GM18870 (cell line): ENCODE measurements around the gene TRAF3IP1.
A peak's percentile ranks its signal among the peaks of the same experiment; 100 is the strongest.

ENCODE experiments used
- ATAC-seq: cut with Tn5 transposase; IDR thresholded peaks from one replicate; pipeline ENCODE4 v1.9.1; 2021; ENCODE audit warnings: moderate library complexity; ENCODE audit not compliant: unreplicated experiment

The TRAF3IP1 gene

DNA sequence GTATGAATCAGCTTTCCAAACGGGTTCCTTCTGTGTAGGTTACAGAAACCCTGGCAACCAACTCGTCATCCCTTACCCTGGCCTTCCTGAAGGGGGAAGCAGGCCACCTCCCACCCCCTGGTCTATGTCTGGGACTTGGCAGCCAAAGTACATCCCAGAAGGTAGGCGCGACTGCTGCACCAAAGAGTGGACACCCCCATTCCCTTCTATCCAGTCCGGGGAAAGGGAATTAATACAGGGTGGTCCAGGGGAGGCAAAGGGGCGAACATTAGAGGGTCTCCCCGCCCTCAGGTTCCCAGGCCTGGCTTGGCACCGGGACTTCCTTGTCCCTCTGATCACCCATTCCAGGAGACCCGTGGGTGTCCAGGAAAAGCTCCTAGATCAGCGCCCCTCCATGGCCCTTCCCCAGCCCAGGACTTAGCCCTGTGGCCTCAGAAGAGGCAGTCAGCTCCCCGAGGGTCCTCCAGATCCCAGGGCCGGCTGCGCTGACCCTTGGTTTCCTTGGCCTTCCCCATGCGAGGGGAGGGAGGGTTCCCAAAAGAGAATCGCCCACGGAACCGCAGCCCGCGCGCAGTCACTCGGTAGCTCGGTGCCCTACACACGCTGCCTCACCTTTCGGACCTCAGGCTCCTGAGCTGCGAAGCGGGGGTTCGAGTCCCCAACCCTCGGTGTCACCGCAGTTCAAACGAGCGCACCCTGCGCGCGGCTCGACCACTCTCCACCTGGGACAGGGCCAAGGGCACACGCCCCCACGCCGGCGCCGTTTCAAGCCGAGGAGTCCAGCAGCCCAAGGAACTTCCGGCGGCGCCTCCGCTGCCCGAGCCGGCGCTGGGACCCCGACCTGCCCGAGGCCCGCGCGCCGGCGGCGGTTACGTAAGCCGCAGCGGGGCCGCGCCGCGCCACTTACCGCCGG is 32.3 kb upstream of the TRAF3IP1 start, which contains the start of gene PER2:
Gene PER2, minus strand, starts transcription at position 874 of the 913 bp plus-strand sequence. CDS start 10,674 bp downstream, outside the sequence.
- peak; percentile 3 for ATAC-seq

DNA sequence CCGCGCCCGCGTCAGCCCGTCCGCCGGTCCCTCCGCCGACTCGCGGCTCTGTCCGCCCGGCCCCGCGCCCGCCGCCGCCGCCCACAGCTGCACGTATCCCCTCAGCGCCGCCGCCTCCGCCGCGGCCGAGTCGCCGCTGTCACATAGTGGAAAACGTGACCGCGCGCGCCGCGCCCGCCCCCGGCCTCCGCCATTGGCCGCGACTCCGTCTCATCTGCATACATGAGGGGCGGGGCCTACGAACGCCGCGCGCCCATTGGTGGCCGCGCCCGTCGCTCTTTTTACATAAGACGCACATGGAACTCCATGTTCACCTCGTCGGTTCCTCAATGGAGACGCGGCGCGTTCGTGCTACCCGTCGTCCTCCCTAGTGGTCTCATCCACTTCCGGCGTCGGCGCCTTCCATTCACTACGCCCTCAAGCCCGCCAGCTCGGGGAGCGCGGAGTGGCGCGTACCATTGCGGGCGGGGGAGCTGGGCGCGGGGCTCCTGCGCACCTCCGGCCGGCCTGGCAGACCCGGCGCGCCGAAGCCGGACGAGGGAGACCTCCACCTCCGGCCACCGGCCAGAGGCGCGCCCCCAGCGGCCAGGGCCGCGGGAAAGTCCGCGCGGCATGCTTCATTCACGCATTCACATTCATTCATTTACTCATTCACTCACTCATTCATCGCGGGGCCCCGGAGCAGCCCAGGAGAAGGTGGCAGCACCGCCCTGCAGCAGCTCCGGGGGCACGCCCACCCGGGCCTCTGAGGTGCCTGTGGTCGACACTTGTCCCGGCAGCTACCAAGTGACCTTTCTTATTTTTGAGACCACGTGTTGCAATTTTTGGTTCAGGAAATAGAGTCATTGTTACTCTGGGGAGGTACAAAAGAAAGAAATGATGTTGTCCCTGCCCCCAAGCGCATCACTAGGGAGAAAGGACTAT is 31.4 kb upstream of the TRAF3IP1 start:
- peak; percentile 91 for ATAC-seq

GRCh38 chr2:238289574-238289973 is 30.7 kb upstream of the TRAF3IP1 start:
- no peak for ATAC-seq

DNA sequence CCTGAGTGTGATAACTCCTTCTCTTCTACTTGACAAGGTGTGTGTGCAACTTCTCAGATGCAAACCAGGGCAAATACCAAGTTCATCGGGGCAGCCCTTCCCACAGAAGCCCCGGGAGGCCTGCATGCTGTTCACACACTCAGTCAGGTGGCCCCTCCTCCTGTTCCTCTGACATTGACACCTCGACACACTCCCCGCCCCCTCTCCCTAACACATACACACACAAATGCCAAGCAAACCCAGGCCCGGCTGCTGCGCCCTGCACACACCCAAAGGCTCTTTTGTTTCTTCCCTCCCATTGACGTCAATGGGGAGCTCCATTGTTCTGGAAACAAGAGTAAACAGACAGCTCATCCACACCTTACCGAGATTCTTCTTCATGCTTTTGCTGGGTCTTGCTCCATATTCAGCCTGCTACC is 30.2 kb upstream of the TRAF3IP1 start:
- no peak for ATAC-seq

DNA sequence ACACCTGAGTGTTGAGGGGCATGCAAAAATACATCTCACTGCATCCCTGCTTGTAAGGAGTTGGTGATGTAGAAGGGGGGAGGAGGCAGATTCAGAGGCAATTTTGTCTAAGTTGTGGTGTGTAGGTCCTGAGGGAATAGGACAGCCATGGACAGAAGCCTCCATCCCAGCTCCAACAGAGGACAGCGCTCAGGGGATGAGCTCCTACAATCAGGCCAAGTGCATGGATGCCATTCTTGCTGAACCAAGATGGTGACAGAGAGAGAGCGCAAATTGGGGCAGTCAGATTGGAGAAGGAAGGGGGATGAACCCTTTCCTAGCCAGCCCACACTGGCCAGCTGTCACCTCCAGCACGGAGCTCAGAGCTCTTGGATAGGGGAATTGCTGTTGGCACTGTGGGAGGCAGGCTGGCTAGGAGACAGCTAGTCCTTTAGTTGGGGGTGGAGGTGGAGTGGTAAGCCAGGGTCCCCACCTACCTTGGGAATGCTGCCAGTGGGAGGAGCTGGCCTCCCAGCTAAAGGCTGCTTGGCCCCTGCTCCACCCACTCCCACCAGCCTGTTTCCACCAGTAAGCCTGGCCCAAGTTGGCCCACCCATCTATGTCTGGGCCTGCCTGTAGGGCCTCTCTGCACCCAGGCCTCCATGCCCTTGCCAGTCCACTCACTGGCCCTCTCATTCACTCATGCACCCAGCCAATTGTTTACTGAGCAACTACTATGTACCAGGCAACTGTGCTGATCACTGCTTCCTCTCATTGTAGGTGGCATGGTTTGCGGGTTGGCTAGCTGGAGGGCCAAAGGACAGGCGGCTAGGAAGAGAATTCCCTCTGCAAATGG is 29.4 kb upstream of the TRAF3IP1 start:
- no peak for ATAC-seq

DNA sequence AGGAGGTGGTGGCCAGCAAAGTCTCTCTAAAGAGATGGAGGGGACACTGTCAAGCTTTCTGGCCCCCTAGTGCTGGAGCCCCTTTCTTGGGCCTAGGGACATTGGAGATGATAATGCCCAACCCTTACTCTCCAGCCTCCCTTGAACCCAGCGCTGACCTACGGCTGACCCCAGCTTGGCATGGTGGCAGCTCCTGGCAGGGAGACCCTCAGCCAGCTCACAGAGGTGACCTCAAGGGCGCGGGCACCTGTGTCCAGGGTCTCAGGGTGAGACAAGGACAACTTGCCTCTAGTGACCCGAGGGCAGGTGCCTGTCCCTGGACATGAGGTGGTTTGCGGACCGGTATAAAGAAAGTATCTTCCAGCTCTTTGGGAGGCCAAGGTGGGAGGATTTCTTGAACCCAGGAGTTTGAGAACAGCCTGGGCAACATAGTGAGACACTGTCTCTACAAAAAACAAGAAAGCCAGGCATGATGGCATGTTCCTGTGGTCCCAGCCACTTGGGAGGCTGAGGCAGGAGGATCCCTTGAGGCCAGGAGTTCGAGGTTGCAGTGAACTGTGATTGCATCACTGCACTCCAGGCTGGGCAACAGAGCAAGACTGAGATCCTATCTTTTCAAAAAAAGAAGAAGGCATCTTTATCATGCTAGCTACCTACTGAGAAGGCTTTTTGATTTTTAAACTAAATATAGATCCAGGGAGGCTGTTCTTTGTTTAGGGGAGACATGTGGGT is 28.6 kb upstream of the TRAF3IP1 start:
- ATAC-seq, result no peak

- ATAC-seq, result no peak
Observed at GRCh38 chr2:238294046-238294392, 26.3 kb upstream of the TRAF3IP1 start.

DNA sequence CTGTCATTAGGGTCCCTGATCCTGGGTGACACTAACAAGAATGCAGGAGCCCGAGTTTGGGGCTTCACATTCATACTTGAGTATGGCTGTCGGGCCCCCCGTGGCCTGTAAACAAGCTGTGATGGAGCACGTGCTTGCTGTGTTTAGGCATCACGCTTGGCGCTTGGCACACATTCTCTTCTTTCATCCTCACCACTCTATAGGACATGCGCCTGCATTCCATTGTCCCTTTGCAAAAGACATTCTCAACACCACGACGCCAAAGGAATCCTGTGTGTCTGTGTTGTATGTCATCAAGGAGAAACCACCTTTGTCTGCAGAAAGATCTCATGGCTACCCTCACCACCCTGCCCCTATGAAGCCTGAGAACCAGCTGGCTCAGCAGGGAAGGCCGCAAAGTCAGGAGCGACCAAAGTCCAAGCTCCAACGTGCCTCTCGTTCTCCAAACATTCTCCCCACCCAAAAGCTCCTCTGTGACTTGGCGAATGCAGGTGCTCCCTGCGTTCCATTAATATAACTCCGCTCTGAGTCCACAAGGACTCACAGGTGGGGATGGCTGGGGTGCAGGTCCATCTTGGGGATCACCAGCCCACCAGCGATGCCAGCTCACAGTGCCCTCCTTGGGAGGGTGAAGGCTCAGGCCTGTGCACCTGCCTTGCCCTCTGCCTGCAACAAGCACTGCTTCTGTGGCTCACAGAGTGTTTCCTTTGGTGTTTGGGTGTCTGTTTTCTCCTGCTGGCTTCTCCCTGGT is 25.8 kb upstream of the TRAF3IP1 start:
- ATAC-seq, result no peak

DNA sequence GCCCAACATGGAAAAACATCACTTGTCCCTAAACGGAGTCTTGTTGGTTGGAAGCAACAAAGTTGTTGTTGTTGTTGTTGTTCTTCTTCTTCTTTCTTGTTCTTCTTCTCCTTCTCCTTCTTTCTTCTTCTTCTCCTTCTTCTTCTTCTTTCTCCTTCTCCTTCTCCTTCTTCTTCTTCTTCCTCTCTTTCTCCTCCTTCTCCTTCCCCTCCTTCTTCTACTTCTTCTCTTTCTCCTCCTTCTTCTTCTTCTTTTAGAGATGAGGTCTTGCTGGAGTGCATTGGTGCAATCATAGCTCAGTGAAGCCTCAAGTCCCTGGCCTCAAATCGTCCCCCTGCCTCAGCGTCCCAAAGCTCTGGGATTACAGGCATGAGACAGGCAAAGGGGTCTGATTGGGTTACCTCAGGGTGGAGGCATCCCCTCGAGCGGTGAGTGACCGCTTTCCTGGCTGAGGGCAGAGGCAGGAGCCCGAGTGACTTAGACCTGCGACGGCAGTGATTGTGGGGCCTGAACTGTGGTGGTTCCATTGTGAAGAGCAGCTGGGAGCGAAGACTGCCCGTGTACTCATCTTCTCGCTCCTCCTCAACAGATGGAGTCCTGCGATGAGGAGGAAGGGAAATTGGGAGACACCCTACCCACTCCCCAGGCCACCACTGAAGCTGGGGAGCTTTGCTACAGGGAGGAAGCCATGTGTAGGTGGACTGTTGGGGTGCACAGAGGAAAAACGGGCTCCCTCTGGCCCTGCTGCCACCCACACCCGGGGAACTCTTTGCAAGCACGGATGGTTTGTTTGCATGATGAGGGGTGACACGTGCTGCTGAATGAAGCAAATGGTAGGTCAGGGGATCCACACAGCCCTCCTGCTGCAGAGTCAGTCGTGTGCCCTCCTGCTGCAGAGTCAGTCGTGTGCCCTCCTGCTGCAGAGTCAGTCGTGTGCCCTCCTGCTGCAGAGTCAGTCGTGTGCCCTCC is 24.9 kb upstream of the TRAF3IP1 start:
- no peak for ATAC-seq

- no peak for ATAC-seq
Observed at GRCh38 chr2:238296638-238297457, 23.5 kb upstream of the TRAF3IP1 start.

DNA sequence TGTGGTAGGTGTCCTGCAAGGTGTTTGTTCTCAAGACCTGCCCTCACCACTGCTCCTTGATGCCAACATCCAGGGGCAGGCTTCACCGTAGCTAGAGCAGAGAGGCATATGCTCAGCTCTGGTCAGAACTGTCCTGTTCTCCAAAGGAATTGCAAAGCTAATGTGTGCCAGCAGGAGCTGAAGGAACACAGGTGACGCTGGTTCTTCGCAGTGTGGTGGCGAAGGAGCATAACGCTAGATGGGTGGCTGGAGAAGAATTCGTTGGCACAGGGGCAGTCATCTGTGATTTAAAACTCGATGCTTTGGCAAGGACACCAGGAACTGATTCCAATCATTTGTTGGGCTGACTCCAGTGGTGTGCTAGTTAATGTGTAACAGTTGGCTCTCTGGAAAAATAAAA is 20.5 kb upstream of the TRAF3IP1 start:
- no peak for ATAC-seq

GRCh38 chr2:238302087-238302486 is 18.2 kb upstream of the TRAF3IP1 start:
- no peak for ATAC-seq

DNA sequence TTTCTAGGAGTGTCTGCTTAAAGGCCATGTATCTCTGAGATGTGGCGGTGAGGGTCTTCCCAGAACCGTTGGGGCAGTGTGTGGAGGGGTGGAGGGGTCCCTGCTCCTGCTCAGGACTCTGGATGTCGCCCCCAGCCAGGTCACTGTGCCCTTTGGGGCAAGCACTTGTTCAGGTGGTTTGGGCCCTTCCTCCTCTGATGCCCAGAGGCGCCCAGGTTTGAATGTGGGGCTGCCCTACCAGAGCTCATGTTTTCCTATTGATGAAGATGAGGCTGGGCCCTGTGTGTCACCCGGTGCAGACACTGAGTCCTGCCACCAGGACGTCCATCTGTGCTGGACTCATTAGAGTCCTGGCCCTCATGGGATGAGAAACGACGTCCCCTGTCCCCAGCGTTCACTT is 17.6 kb upstream of the TRAF3IP1 start:
- no peak for ATAC-seq

DNA sequence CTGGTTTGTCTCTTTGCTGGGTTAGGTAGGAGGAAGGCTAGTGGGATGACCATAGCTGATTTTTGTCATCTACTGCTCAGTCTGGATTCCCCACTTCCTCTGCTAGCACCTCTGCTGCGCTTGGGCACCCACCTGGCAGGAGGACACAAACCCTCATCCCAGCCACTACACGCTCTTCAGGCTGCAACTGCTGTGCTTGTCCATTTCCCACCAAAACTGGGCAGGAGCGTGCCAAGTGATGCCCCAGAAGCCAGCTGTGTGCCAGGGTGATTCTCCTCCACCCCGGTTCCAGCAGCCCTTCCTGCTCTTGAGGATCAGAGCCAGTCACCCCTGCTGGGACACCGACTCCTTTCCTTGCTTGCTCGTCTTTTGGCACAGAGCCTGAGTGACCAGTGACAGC is 16.2 kb upstream of the TRAF3IP1 start:
- no peak for ATAC-seq

GRCh38 chr2:238305092-238305862 is 15.0 kb upstream of the TRAF3IP1 start:
- no peak for ATAC-seq

DNA sequence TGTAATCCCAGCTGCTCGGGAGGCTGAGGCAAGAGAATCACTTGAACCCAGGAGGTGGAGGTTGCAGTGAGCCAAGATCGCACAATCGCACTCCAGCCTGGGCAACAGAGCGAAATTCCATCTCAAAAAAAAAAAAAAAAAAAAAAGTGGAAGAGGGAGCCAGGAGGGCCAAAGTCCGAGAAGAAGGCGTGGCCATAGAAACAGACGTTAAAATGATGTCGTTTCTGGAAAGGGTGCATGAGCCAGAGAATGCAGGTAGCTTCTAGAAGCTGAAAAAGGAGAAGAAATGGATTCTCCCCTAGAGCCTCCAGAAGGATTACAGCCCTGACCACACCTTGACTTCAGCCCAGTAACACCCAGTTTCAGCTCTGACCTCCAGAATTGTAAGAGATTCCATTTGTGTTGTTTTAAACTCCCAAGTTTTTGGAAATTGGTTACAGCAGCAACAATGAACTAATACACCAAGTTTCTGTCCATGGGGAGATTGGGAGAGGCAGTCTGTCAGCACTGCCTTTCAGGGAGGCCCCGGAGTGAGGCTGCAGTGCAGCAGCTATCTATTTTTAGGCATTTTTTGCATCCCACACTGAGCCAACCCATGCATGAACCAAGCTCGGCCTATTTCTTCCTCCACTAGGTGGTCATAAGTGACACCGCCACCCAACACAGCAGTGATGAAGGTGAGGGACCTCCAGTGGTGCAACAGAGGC is 14.2 kb upstream of the TRAF3IP1 start:
- ATAC-seq, result no peak
